ENCODE results near the gene HACD4.

DNA sequence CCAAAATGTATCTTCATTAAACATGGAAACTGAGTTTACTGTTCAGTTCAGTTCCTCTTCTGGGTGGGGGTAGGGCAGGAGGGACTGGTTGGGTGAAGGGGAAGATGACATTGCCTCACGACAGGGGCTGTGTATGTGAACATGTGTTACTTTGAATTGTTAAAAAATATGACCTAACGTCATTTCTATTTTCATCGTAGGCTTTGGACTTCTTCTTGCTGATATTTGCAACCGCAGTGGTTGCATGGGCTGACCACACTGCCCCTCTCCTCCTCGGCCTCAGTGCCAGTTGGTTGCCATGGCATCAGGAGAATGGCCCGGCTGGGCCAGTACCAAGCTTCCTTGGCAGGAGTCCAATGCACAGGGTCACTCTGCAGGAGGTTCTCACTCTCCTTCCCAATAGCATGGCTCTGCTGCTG lies 41.5 kb downstream of the HACD4 start:
- TF ChIP-seq, protein P1, sequence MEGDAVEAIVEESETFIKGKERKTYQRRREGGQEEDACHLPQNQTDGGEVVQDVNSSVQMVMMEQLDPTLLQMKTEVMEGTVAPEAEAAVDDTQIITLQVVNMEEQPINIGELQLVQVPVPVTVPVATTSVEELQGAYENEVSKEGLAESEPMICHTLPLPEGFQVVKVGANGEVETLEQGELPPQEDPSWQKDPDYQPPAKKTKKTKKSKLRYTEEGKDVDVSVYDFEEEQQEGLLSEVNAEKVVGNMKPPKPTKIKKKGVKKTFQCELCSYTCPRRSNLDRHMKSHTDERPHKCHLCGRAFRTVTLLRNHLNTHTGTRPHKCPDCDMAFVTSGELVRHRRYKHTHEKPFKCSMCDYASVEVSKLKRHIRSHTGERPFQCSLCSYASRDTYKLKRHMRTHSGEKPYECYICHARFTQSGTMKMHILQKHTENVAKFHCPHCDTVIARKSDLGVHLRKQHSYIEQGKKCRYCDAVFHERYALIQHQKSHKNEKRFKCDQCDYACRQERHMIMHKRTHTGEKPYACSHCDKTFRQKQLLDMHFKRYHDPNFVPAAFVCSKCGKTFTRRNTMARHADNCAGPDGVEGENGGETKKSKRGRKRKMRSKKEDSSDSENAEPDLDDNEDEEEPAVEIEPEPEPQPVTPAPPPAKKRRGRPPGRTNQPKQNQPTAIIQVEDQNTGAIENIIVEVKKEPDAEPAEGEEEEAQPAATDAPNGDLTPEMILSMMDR (IDR thresholded peaks at IDR 0.05; ENCODE audit: poor library complexity): no peak
- no peak for TF ChIP-seq EZH2 (IDR thresholded peaks at IDR 0.05; ENCODE audit: borderline replicate concordance)
- no peak for TF ChIP-seq EZH2phosphoT487 (IDR thresholded peaks at IDR 0.05; ENCODE audit: low read depth, severe bottlenecking, unreplicated experiment)

Data from hepatocyte (in vitro differentiated cells).